ENCODE data around the gene AFF2.

AFF2 gene

DNA sequence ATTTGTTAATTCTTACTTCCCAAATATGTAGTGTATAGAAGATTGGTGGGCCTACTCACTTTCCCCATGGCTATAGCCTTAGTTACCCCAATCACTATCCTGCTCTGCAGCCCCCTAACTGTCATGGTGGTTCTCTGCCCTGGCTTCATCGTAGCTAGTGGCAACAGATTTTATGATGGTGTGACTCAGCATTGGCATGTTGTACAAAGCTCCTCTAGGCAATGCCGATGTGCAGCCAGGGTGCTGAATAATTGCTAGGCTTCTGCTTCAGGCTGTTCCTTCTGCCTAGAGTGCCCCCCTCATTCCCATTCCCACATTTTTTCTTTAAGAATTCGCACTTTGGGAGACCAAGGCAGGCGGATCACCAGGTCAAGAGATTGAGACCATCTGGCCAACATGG is 35.2 kb downstream of the AFF2 start:
- no peak for DNase-seq (ENCODE audit: extremely low read depth in 1 of 2, low read depth in 1 of 2)

DNA sequence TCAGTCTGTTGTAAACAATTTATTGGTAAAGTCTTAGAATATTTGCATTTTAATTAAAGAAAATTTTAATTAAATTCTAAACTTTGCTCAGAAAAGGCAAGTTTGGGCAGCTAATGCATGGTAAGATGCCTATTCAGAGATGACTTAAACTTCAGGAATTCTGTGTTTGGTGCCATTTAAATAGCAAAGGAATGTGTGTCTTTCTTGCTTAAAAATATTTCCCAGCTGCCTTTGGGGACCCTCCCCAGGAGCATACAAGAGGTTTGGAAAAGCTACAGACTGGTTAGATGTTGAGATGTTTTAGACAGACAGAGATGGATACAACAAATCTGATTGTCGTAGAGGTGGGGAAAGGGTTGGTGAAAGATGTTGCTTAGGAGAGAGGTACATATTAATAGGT is 36.5 kb downstream of the AFF2 start:
- no peak for DNase-seq (ENCODE audit: extremely low read depth in 1 of 2, low read depth in 1 of 2)

DNA sequence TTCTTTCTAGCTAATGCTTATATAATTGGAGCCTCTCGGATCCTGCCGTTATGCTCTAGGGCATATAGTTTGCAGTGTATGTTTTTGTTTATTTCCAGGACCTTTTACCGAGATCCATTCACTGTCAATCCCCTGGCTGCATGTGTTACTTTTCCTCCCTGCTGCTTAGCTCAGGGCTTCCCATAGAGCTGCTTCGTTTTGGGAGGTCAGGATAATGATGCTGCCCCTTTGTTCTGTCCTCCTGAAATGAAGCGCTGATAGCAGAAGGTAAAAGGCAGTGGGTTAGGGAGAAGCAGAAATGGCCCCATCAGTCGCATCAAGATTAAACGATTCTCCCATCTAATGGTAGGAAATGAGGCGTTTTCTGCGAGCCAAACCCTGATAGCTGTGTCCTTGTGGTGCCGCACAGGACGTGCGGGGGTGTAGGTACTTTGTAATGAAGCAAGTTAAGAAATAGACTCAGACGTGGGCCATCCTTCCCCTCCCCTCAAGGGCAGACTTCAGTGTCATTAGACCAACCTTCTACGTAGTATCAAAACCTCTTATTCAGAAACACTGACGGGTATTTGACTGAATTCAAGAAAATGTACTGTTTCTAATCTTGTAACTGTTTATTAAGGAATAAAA is 37.3 kb downstream of the AFF2 start:
- DNase-seq (ENCODE audit: extremely low read depth in 1 of 2, low read depth in 1 of 2): no peak

DNA sequence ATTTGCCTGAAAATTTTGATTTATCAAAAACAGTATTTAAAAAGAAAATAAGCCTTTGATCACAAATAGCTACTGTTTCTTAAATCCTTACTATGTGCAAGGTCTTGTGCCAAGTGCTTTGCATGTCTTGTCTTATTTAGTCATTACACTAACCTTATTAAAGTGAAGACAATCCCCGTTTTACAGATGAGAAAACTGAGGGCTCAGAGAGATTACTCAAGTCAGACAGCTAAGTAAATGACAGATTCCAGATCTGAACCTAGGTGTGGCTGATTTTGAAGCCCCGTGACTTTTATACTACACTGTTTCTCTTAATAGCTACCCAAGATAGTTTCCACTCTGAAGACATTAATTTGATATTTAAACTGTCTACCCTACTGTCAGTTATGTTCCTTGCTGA is 38.2 kb downstream of the AFF2 start:
- DNase-seq (ENCODE audit: extremely low read depth in 1 of 2, low read depth in 1 of 2): no peak

DNA sequence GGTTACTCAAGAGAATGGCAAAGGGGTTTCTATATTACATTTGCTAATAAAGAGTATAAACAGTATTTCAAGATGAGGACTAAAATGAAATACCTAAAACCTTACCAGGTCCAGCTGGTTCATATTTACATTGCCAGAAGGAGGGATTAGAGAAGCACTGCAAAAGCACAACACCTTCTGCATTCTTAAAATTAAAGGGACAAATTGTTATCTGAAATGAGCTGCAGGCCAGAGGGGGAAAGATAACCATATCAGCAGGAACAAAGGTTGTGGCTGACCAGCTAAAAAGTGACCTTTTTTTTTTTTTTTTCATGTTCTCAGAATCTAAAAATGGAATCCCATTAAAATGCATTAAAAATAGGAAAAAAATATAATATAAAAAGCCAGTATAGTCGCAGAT is 39.7 kb downstream of the AFF2 start:
- no peak for DNase-seq (ENCODE audit: extremely low read depth in 1 of 2, low read depth in 1 of 2)

DNA sequence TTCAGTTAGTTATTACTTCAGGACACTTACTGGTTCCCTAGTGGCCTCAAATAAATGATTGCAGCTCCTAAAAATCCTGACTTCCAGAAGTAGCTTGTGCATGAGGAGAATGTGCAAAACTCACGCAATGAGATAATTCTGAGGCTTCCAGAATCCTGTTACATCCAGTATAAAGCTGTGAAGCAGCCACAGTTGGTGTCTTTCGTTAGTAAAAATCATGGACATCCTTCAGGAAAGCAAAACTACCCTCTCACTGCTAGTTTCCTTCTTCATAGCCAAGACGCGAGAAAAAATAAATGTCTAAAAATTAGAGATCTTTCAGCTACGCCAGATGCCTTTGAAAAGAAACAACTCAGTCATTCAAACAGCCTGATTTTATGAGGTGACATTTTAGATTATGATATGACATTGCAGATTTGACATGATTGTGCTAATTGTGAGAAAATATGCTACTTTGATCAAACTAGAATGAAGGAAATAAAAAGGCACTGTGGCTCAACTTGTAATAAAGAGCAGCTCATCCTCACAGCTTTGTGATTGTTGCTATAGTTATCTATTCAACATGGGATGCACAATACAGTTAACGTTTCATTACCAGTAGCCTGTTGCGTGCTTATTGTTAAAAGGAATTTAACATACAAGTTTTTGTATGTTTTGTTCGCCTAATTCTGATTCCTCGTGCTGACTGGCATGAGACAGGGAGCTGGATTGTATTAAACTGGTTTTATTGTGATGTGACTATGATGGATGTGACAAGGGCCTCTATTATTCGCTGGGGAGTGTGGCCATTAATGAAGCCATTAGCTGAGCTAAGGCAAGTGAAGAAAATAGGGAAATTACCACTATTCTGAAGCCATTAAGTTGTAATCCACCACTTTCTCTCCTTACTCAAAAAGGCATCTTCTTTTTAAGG is 40.5 kb downstream of the AFF2 start:
- no peak for DNase-seq (ENCODE audit: extremely low read depth in 1 of 2, low read depth in 1 of 2)

DNA sequence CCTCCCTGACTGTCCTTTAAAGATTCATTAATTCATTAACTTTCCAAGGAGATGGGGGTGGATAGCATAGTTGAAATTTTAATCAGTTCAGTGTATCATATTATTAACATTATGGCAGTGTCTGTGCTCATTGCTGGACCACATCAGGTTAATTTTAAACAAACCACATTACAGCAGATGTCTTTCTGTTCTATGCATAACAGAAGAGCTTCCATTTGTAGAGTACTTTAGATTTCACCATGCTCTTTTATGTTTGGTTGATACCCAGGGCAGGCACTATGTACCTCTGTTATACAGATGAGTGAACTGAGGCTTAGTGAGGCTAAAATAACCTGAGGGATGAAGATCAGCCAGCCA is 41.1 kb downstream of the AFF2 start:
- no peak for DNase-seq (ENCODE audit: extremely low read depth in 1 of 2, low read depth in 1 of 2)

DNA sequence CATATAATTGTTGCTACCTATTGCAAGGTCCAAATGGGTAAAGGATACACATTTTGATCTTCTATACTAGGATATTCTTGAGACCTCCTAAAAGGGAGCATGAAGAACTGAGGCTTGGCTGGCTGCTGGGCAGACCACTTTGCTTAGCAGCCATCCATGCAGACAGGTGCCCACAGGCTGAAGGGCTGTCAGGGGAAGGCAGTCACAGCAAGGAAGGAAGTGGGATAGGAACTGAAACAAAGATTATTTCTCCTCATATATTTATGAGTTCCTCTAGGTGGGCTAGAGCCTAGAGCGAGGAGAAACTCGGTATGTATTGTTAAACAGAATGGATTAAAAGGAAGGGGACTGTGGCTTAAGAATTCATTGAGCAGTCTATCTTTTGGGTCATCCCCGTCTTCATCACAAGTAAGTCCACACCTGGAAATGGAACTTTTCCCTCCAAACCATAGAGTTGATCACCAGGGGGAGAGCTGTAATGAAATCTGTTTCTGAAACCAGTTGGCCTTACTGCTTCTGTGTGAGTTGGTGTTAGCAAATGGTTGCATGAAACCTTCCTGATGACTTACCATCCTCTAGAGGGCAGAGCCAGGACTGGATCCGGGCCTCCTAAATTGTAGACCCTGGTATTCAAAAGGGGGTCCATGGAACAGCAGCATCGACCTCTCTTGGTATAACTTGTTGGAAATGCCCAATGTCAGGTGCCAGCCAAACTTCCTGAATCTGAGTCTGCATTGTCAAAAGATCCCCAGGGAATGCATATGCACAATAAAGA is 42.3 kb downstream of the AFF2 start:
- DNase-seq (ENCODE audit: extremely low read depth in 1 of 2, low read depth in 1 of 2): no peak

DNA sequence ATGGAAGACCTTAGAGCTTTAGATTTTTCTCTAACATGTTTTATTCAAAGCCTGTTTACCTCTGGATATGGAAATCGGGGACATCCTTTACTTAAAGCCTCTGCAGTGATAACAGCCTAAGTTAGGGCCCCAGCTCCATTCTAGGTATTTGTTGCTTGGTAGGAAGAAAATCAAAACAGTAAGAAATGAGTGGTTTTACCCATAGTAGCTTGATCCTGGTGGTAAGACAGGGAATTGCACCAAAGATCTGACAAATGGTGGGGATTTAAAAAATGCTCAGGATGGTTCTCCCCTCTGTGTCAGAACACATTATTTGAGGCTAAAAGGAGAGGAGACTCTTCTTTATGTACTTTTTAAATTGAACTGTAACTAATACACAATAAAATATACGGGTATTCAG is 52.4 kb downstream of the AFF2 start:
- DNase-seq (ENCODE audit: extremely low read depth in 1 of 2, low read depth in 1 of 2): no peak

DNA sequence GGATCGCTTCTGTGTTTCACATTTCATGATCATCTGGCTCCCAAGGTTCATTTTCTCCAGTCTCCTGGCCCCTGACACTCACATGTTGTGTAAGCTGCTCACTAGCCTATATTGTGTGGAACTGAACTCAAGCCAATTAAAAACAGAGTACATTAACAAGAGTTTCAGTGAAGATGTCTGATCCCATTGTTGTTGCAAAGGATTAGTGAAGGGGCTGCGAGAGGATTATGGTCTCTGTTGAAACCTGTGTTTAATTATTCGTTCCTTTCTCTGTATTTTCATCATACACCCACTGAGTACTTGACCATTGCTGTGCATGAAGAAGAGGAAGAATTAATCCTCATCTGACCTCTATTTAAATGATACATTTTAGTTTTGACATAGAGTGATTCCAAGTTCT is 54.7 kb downstream of the AFF2 start:
- DNase-seq (ENCODE audit: extremely low read depth in 1 of 2, low read depth in 1 of 2): no peak

DNA sequence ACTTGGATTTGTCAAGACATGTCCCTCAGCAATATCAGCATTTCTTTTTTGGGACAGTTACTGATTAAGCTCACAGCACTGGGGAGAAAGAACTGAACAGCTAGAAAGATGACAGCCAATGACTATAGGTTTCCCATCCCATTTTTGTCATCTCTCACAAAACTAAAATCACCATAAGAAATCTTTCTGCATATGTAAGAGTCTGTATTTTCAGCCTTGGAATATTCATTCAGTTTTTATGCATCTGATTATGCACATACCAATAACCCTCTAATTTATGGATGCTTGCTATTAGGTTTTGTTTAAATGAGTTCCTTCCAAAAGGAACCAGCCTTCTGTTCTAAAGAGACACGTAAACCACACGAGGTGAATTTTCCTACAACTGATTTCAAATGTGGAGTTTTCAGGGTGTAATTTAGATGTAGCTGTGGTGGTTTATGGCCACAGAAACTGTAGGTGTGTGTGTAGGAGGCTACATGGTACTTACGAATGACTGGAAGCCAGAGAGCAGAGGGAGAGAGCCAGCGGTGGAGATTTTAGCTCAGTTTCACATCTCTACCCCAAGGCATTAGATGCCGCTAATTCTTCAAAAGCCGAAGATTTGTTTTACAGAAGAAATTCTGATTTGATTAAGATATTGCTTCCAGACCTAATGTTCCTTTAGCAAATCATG is 55.3 kb downstream of the AFF2 start:
- no peak for DNase-seq (ENCODE audit: extremely low read depth in 1 of 2, low read depth in 1 of 2)

DNA sequence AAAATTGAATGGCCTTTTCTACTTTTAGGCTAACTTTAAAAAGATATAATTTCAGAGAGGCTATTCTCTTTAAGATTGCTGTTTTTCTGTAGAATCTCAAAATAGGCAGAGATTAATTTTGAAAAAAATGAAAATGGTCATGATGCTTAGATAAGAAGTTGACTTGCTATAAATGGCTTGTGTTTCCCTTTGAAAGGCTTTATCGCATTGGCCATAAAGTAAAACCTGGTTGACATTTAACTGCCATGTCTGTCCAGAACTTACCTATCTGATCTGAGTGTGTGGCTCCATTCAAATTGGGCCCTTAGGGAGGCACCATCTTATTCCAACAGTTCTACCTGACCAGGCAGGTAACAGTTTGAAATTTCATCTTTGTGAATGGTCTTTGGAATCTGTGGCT is 56.1 kb downstream of the AFF2 start:
- DNase-seq (ENCODE audit: extremely low read depth in 1 of 2, low read depth in 1 of 2): no peak

DNA sequence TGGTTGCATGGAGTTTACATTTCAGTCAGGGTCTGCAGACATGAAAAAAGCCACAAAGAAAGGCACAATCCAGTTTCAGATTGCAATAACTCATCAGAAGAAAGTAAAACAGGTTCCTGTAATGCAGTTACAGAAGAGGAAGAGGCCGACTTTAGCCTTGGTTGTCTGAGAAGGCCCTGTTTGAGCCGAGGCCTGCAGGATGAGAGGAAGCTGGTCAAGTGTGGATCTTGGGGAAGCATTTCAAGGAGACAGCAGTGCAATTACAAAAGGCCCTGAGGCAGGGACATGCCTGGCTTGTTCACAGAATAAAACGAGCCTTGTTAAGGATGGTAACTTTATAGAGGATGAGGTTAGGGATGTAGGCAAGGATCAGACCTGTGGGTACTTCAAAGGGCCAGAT is 62.4 kb downstream of the AFF2 start:
- no peak for DNase-seq (ENCODE audit: extremely low read depth in 1 of 2, low read depth in 1 of 2)

DNA sequence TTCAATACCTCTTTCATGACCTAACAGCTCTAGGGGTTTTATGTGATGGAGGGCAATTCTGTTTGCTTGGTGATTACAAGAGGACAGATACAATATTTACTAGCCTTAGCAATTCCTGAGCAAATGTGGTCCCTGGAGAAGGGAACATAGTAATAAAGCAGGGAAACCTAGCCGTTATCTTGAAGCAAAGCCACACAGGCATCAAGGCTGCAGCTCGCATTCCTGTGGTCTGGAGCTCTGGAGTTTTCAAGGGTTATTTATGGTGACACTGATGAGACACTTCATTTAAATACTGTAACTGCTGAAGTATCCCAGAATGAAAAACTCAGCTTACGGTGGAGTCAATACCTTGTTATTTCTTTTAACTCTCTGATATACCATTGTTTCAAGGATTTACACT is 66.8 kb downstream of the AFF2 start:
- no peak for DNase-seq (ENCODE audit: extremely low read depth in 1 of 2, low read depth in 1 of 2)

DNA sequence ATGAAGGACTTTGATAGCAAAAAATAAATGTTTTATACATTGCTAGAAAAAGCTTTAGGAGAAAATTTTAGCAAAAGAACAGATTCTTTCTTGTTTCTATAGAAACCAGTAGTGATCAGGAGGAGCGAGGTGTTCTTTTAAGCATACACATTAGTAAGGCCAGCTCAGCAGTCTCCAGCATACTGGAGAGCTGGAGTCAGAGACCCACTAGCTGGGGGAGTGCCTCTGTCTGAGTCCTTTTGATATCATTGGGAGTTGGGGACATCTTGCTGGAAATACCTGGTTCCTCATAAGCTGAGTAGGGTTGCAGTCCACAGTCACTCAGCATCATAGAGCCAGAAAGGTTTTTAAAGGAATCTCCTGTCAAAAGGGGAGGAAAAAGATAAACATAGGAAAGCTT is 67.4 kb downstream of the AFF2 start:
- DNase-seq (ENCODE audit: extremely low read depth in 1 of 2, low read depth in 1 of 2): no peak

DNA sequence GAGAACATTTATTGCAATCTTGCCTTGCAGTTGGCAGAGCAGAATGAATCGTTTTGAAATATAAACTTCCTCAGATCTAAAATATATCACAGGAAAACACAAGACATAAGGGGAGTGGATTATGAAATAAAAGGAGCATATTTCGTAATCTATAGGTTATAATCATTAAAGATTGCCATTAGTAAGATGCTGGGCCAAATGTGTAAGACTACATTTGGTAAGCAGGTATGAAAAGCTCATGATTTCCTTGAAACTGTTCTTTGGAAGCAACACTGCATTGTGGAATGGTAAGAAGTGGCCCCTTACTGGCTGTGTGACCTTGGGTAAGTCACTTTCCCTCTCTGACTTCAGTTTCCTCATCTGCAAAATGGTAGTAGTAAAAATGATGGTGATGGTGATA is 68.3 kb downstream of the AFF2 start:
- DNase-seq (ENCODE audit: extremely low read depth in 1 of 2, low read depth in 1 of 2): no peak

DNA sequence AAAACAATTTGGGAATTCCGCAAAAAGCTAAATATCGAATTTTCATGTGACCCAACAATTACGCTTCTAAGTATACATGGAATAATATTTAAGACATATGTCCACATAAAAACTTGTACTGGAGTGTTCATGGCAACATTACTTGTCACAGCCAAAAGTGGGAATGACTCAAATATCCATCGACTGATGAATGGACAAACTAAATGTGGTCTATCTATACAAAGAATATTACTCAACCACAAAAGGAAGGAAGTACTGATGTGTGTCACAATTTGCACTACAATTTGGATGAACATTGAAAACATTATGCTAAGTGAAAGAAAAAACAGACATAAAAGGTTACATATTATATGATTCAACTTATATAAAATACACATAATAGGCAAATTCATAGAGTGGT is 71.9 kb downstream of the AFF2 start:
- no peak for DNase-seq (ENCODE audit: extremely low read depth in 1 of 2, low read depth in 1 of 2)

DNA sequence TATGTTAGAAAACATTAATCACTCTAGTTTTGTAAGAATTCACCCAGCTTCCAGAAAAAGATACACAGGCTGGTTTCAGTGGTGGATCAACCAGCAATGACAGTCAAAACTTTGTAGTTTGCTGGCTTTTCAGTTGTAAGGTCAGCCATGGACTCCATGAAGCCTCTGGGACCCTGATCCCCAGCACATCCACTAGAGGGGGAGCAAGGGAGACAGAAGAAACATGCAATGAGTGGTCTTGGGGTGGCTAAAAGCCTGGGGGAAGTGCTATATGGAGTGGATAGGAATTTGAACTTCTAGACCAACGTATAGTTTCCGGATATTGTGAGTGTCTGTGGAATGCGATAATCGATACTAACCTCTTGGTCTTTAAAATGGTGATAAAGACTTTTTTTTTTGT is 72.7 kb downstream of the AFF2 start:
- DNase-seq (ENCODE audit: extremely low read depth in 1 of 2, low read depth in 1 of 2): no peak

DNA sequence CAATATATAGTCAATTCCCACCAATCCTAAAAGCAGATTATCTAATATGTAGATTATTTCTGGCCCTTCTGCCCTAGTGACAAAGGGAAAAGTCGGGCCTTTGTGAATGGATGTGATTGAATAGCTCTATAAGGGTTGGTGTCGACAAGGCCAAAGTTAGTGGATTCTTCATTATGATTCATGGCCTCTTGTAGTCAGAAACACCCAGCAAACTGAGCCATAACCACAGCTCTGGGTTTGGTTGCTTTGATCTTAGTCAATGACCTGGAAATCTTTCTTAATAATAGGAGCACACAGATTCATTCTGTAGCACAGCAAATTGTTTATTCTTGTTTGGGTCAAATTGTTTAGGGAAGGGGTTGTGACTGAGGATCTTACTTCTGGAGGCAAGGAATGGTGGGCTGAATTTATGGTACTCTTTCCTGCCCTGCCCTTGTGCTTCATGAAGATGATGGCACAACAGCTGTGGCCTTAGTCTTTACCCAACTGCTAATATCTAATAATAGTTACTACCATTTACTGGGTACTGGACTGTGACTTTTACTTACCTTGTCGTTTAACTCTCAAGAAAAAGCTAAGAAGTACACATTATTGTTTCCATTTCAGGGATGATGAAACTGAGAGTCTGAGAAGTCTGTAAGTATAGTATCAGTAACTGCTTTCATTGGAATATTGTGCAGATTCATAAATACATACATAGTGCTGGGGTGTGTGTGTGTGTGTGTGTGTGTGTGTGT is 74.0 kb downstream of the AFF2 start:
- DNase-seq (ENCODE audit: extremely low read depth in 1 of 2, low read depth in 1 of 2): no peak

DNA sequence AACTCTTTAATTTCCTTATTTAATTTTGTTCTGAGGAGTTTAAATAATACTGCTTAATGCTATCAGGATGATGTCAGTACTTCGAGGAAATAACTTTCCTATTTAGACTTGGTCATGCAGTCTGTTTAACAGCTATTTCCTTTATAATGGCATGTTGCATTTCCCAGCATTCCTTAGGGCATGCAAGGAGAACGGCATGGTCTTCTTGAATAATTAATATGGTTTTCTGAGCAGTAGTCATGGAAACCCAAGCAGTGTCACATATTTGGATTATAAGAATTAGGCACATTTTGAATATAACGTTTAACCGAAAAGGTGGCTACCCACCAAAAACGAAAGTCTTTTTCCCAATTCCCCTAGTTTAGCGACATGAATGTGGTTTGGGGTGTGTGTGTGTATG is 76.0 kb downstream of the AFF2 start:
- DNase-seq (ENCODE audit: extremely low read depth in 1 of 2, low read depth in 1 of 2): no peak

DNA sequence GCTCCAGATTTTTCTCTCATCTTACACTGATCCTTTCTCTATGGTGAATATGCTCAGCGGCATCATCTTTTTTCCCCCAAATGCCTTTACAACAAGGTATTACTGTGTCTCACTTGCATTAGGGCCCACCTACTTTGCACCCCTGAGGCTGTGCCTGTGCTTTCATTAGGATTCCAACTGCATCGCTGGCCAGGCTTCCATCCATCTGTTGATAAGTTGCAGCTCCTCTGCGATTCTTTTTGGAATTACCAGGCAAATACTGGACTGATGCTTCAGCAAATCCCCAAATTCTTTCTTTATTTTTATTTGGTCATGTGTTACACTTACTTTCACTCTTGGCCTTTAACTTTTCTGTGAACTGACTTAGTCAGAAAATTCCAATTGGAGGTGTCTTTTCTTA is 77.3 kb downstream of the AFF2 start:
- DNase-seq (ENCODE audit: extremely low read depth in 1 of 2, low read depth in 1 of 2): no peak
